ENCODE results near the gene SSC4D. TPM values are rescaled to one million over a fixed set of nuclear protein-coding genes. Genes with fewer than 3 reads are reported as not detected.

Gene SSC4D
- total and polyA plus RNA-seq, 9 of the 15 experiments (the other 6 are each of a cell fraction or from before 2014, with no cell fraction given): 0.06 to 1.1 (median 0.85) TPM; not detected in 1

DNA sequence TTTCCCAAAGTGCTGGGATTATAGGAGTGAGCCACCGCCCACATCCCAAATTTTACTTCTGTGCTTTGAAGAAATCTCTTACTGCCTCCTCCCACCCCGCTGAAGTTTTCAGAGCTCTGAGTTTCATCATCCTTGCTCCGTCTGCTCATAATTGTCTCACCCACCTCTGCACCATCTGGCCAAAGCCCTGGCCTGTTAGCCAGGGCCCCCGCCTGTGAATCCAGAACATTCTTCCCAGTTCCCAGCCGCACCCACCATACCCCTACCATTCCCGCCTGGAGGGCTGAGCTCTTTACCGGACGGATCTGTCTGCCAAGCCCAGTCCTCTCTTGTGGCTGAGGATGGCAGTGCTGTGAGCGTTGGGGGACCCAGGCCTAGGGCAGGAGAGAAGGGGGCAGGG, 14.5 kb downstream of the SSC4D start (continued):
- TF ChIP-seq ETV6 (IDR thresholded peaks at IDR 0.05; ENCODE audit: borderline replicate concordance in 1 of 2, low read depth in 2 of 2, low read length in 1 of 2) (no peak), ETV6 (CRISPR knock-in tag; IDR thresholded peaks at IDR 0.05; ENCODE audit: borderline replicate concordance) (no peak), FOXO4 (CRISPR knock-in tag; IDR thresholded peaks at IDR 0.05) (0 out of 2 replicates have a peak, but pooled peaks have one; percentile 29), SMAD1 (IDR thresholded peaks at IDR 0.05; ENCODE audit: low read depth, low read length, partially characterized antibody) (no peak), NCOA2 (IDR thresholded peaks at IDR 0.05; ENCODE audit: partially characterized antibody in 2 of 2) (no peak), TBP (optimal IDR thresholded peaks at IDR 0.05; ENCODE audit: low read depth, low read length) (no peak), ATF1 (CRISPR knock-in tag; IDR thresholded peaks at IDR 0.05) (no peak), ATF1 (tag; IDR thresholded peaks at IDR 0.05) (no peak), CXXC5 (CRISPR knock-in tag; IDR thresholded peaks at IDR 0.05) (peak; percentile 30; the same call in 1 of the 2 replicates), NUFIP1 (IDR thresholded peaks at IDR 0.05; ENCODE audit: partially characterized antibody) (no peak), MEIS2 (IDR thresholded peaks at IDR 0.05; ENCODE audit: partially characterized antibody) (no peak), L3MBTL2 (IDR thresholded peaks at IDR 0.05) (no peak), ZBTB9 (CRISPR knock-in tag; IDR thresholded peaks at IDR 0.05) (no peak), ZFP30 (CRISPR knock-in tag; IDR thresholded peaks at IDR 0.05; ENCODE audit: borderline replicate concordance) (no peak), ZNF282 (CRISPR knock-in tag; IDR thresholded peaks at IDR 0.05) (no peak), POLR3G (IDR thresholded peaks at IDR 0.05; ENCODE audit: extremely low read depth, insufficient read length, insufficient replicate concordance) (no peak), RBM22 (IDR thresholded peaks at IDR 0.05; ENCODE audit: low read depth, low read length, poor library complexity, severe bottlenecking) (no peak), RBM14 (IDR thresholded peaks at IDR 0.05; ENCODE audit: borderline replicate concordance, insufficient read depth, low read depth, low read length) (no peak), KDM4B (IDR thresholded peaks at IDR 0.05; ENCODE audit: borderline replicate concordance in 2 of 2, low read depth in 1 of 2) (no peak), ZNF449 (CRISPR knock-in tag; IDR thresholded peaks at IDR 0.05) (no peak), IRF2 (CRISPR knock-in tag; IDR thresholded peaks at IDR 0.05) (no peak), RBM25 (IDR thresholded peaks at IDR 0.05; ENCODE audit: low read depth, low read length, severe bottlenecking) (no peak), ZSCAN32 (CRISPR knock-in tag; IDR thresholded peaks at IDR 0.05) (no peak), NRF1 (conservative IDR thresholded peaks at IDR 0.05 in 1 of 2, IDR thresholded peaks at IDR 0.05 in 1 of 2) (no peak), POLR2G (IDR thresholded peaks at IDR 0.05; ENCODE audit: low read depth, low read length) (peak; percentile 43; the same call in 1 of the 2 replicates)
- TF ChIP-seq, protein P1, sequence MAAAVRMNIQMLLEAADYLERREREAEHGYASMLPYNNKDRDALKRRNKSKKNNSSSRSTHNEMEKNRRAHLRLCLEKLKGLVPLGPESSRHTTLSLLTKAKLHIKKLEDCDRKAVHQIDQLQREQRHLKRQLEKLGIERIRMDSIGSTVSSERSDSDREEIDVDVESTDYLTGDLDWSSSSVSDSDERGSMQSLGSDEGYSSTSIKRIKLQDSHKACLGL (CRISPR knock-in tag; IDR thresholded peaks at IDR 0.05; ENCODE audit: borderline replicate concordance, poor library complexity, severe bottlenecking): no peak

All from K562 (cell line).